HepG2 (cell line): ENCODE results near the gene IGSF21. TPM values are rescaled to one million over a fixed set of nuclear protein-coding genes. Genes with fewer than 3 reads are reported as not detected.
A peak's percentile ranks its signal among the peaks of the same experiment; 100 is the strongest.

ENCODE experiments used
- CHD4 ChIP-seq: fragments of 200-600 bp; sonication (generic); IDR thresholded peaks from 2 replicates; pipeline ENCODE4 v1.7.0; 2017; ENCODE audit warnings: mild to moderate bottlenecking, low read length, borderline replicate concordance
- DBP ChIP-seq: sonication (generic); formaldehyde crosslinking; IDR thresholded peaks from 2 replicates; pipeline ENCODE4 v1.4.0; 2020; ENCODE audit warnings: missing genetic modification reagents; ENCODE audit errors: not compliant biosample characterization
- DMAP1 ChIP-seq: IDR thresholded peaks from 2 replicates; pipeline ENCODE4 v1.6.1; 2016
- HOXD1 ChIP-seq: sonication (generic); formaldehyde crosslinking; IDR thresholded peaks from 2 replicates; pipeline ENCODE4 v1.5.0; 2020; ENCODE audit warnings: missing genetic modification reagents
- KLF6 ChIP-seq: IDR thresholded peaks from 2 replicates; pipeline ENCODE4 v1.8.0; 2016; ENCODE audit warnings: missing biosample characterization, missing genetic modification reagents
- NFE2L1 ChIP-seq: sonication (generic); formaldehyde crosslinking; IDR thresholded peaks from 2 replicates; pipeline ENCODE4 v1.4.0; 2020; ENCODE audit warnings: missing genetic modification reagents, mild to moderate bottlenecking, borderline replicate concordance
- NFIB ChIP-seq: sonication (generic); formaldehyde crosslinking; IDR thresholded peaks from 2 replicates; pipeline ENCODE4 v1.9.0; 2021; ENCODE audit warnings: missing genetic modification reagents, mild to moderate bottlenecking, borderline replicate concordance
- NR3C1 ChIP-seq: sonication (generic); formaldehyde crosslinking; IDR thresholded peaks from 2 replicates; pipeline ENCODE4 v1.4.0; 2020; ENCODE audit warnings: missing genetic modification reagents
- NRL ChIP-seq: sonication (generic); formaldehyde crosslinking; IDR thresholded peaks from 2 replicates; pipeline ENCODE4 v1.5.0; 2020; ENCODE audit warnings: missing genetic modification reagents, mild to moderate bottlenecking, moderate library complexity, borderline replicate concordance
- PPARG ChIP-seq: conservative IDR thresholded peaks from 2 replicates; pipeline ENCODE4 v1.6.1; 2016; ENCODE audit warnings: missing biosample characterization, missing genetic modification reagents
- PTBP1 ChIP-seq: fragments of 200-400 bp; formaldehyde crosslinking; IDR thresholded peaks from 2 replicates; pipeline ENCODE4 v1.6.1; 2018; ENCODE audit warnings: low read length, low read depth; ENCODE audit not compliant: poor library complexity, severe bottlenecking
- SALL2 ChIP-seq: sonication (generic); formaldehyde crosslinking; IDR thresholded peaks from 2 replicates; pipeline ENCODE4 v1.8.1; 2023; ENCODE audit warnings: mild to moderate bottlenecking, missing genetic modification reagents, inconsistent platforms
- SIN3B ChIP-seq: fragments of 150-350 bp; IDR thresholded peaks from 2 replicates; pipeline ENCODE4 v1.6.1; 2014; ENCODE audit warnings: low read length
- SPEN ChIP-seq: sonication (generic); formaldehyde crosslinking; IDR thresholded peaks from 2 replicates; pipeline ENCODE4 v1.5.1; 2020; ENCODE audit warnings: low read depth, mild to moderate bottlenecking, missing genetic modification reagents
- ZBTB2 ChIP-seq: sonication (generic); formaldehyde crosslinking; IDR thresholded peaks from 2 replicates; pipeline ENCODE4 v1.8.0; 2022; ENCODE audit warnings: low read depth, missing genetic modification reagents
- ZFY ChIP-seq: sonication (generic); formaldehyde crosslinking; IDR thresholded peaks from 2 replicates; pipeline ENCODE4 v1.4.0; 2020; ENCODE audit warnings: missing genetic modification reagents
- ZNF235 ChIP-seq: sonication (generic); formaldehyde crosslinking; IDR thresholded peaks from 2 replicates; pipeline ENCODE4 v1.8.1; 2023; ENCODE audit warnings: mild to moderate bottlenecking, missing genetic modification reagents, borderline replicate concordance
- ZNF317 ChIP-seq: sonication (generic); formaldehyde crosslinking; IDR thresholded peaks from 2 replicates; pipeline ENCODE4 v1.5.0; 2020; ENCODE audit warnings: mild to moderate bottlenecking, missing genetic modification reagents
- ZNF33B ChIP-seq: sonication (generic); formaldehyde crosslinking; IDR thresholded peaks from 2 replicates; pipeline ENCODE4 v1.5.1; 2020; ENCODE audit warnings: mild to moderate bottlenecking, missing genetic modification reagents
- ZNF556 ChIP-seq: sonication (generic); formaldehyde crosslinking; IDR thresholded peaks from 2 replicates; pipeline ENCODE4 v1.4.0; 2020; ENCODE audit warnings: mild to moderate bottlenecking, missing genetic modification reagents, borderline replicate concordance
- ZNF768 ChIP-seq: sonication (generic); formaldehyde crosslinking; IDR thresholded peaks from 2 replicates; pipeline ENCODE4 v1.4.0; 2020; ENCODE audit warnings: missing genetic modification reagents
- ZNF776 ChIP-seq: sonication (generic); formaldehyde crosslinking; IDR thresholded peaks from 2 replicates; pipeline ENCODE4 v1.4.0; 2020; ENCODE audit warnings: mild to moderate bottlenecking, missing genetic modification reagents
- polyA plus RNA-seq, 8 experiments: library from polyadenylated mRNA; depleted of rRNA in 3 of 8; stranded (reverse) in 7 of 8; unstranded in 1 of 8; fragments of >200 nt; fragmentation: Illumina TruSeq in 4 of 8; extraction: Trizol in 4 of 8; gene quantifications; 2 replicates each; pipeline versions ENCODE4 v1.2.1 to v1.2.3, GENCODE V29; 2011 to 2016; ENCODE audit warnings: low read depth in 4 of 8, missing spikeins in 1 of 8, mixed read lengths in 1 of 8; ENCODE audit not compliant: insufficient read depth in 1 of 8
- total RNA-seq, 5 experiments: library from RNA; depleted of rRNA; stranded (reverse); fragments of >200 nt; fragmentation: Illumina TruSeq; extraction: Trizol; gene quantifications; 2 replicates each; pipeline ENCODE4 v1.2.3, GENCODE V29; 2016; ENCODE audit warnings: low read depth in 1 of 5
- TF ChIP-seq, protein P1 (sequence below): IDR thresholded peaks from 2 replicates; pipeline ENCODE4 v1.6.1; 2016; ENCODE audit warnings: missing compliant biosample characterization, missing genetic modification reagents, borderline replicate concordance

IGSF21 gene
- total and polyA plus RNA-seq, 2 of the 13 experiments (the other 11 are each of a cell fraction or from before 2014, with no cell fraction given), result not detected

GRCh38 chr1:18256282-18257235, 149.0 kb downstream of the IGSF21 start (continued):
- no peak for TF ChIP-seq SALL2 (CRISPR knock-in tag)
- no peak for TF ChIP-seq ZNF768 (CRISPR knock-in tag)
- peak; percentile 72; the same call in 1 of the 2 replicates for TF ChIP-seq KLF6 (CRISPR knock-in tag)
- TF ChIP-seq ZNF317, result peak; percentile 36; the same call in 1 of the 2 replicates
- no peak for TF ChIP-seq ZNF33B (CRISPR knock-in tag)
- no peak for TF ChIP-seq NFE2L1 (CRISPR knock-in tag)
- no peak for TF ChIP-seq DMAP1 (CRISPR knock-in tag)
- TF ChIP-seq ZFY, result peak; percentile 38; the same call in 1 of the 2 replicates
- no peak for TF ChIP-seq ZBTB2
- TF ChIP-seq PTBP1, result no peak
- 0 out of 2 replicates have a peak, but pooled peaks have one; percentile 34 for TF ChIP-seq HOXD1 (CRISPR knock-in tag)
- no peak for TF ChIP-seq PPARG (CRISPR knock-in tag)
- TF ChIP-seq CHD4, result no peak
- TF ChIP-seq, protein P1, sequence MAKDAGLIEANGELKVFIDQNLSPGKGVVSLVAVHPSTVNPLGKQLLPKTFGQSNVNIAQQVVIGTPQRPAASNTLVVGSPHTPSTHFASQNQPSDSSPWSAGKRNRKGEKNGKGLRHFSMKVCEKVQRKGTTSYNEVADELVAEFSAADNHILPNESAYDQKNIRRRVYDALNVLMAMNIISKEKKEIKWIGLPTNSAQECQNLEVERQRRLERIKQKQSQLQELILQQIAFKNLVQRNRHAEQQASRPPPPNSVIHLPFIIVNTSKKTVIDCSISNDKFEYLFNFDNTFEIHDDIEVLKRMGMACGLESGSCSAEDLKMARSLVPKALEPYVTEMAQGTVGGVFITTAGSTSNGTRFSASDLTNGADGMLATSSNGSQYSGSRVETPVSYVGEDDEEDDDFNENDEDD, result no peak
- no peak for TF ChIP-seq NR3C1 (CRISPR knock-in tag)
- TF ChIP-seq NRL (CRISPR knock-in tag), result no peak
- no peak for TF ChIP-seq NFIB
- peak; percentile 70 for TF ChIP-seq DBP (CRISPR knock-in tag)
- TF ChIP-seq SIN3B, result no peak
- TF ChIP-seq ZNF235, result 0 out of 2 replicates have a peak, but pooled peaks have one; percentile 40
- TF ChIP-seq SPEN (CRISPR knock-in tag), result no peak
- TF ChIP-seq ZNF556, result no peak
- TF ChIP-seq ZNF776 (CRISPR knock-in tag), result no peak
